Spleen (tissue), 7 donors: ENCODE results near the gene TRAF1.

ENCODE experiments used
- CTCF ChIP-seq, 11 experiments: fragments of 200-600 bp in 7 of 11; fragments of 450-650 bp in 4 of 11; sonication (generic) in 4 of 11; IDR thresholded peaks in 8 of 11; conservative IDR thresholded peaks in 3 of 11; 1 replicate in 7 of 11; 2 replicates in 4 of 11; pipeline versions ENCODE4 v1.4.0 to v1.8.0; 2016 to 2021; ENCODE audit warnings: antibody characterized with exemption in 11 of 11, inconsistent platforms in 4 of 11, mild to moderate bottlenecking in 1 of 11
- POLR2A ChIP-seq, 3 donors: fragments of 450-650 bp; IDR thresholded peaks; one replicate each; pipeline ENCODE4 v1.5.1; 2017; ENCODE audit warnings: antibody characterized with exemption in 3 of 3, mild to moderate bottlenecking in 1 of 3
- donor health status: DM: no; HTN: no; CAD: no; lungs with moderate emphysema.
- donor health status: DM: no; HTN: no; CAD: no.
- donor health status: DM: no; HTN: no; CAD: no.

DNA sequence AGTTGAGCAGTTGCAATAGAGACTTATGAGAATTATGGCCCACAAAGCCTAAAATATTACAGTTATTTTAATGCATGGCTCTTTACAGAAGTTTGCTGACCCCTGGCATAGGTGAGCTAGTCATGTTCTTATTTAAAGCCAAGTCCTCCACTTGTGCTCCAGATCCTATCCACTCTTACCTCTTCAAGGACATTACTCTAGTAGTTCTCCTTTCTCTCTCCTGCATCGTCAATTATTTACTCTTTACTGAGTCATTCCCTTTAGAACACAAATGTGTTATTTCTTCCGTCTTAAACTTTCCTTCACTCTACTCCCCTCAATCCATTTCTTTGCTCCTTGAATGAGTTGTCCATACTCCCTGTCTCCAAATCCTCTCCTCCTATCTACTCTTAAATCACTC lies 20.6 kb upstream of the TRAF1 start:
- TF ChIP-seq CTCF (IDR thresholded peaks at IDR 0.05 in 8 of 11, conservative IDR thresholded peaks at IDR 0.05 in 3 of 11) (no peak), POLR2A (IDR thresholded peaks at IDR 0.05) (no peak)
